WTC11 (cell line): ENCODE results near the gene TAS1R1. TPM values are rescaled to one million over a fixed set of nuclear protein-coding genes. Genes with fewer than 3 reads are reported as not detected.

Experiments
- ATAC-seq: fragments of 200-7000 bp; cut with Tn5 transposase; 2 replicates; pipeline ENCODE4 v1.10.0; 2021; ENCODE audit warnings: mild to moderate bottlenecking, moderate library complexity
- CTCF ChIA-PET: fragments of 300-600 bp; sonication (Branson Sonifier 250); formaldehyde crosslinking; loops from one replicate; lab custom pipeline; 2021; ENCODE audit warnings: antibody characterized with exemption; lab: Charles Lee
- POLR2A ChIA-PET: fragments of 350-600 bp; sonication (Branson Sonifier 250); formaldehyde crosslinking; loops from one replicate; lab custom pipeline; 2021; ENCODE audit warnings: antibody characterized with exemption; lab: Charles Lee
- DNase-seq: peaks from one replicate; pipeline ENCODE4 v3.0.0; 2021; ENCODE audit warnings: low spot score
- H3K27ac Mint-ChIP-seq: 2 replicates; pipeline ENCODE4 v1.8.0; 2021; ENCODE audit warnings: mixed read lengths
- H3K27me3 Mint-ChIP-seq: 2 replicates; pipeline ENCODE4 v1.8.0; 2021; ENCODE audit warnings: low read depth, mild to moderate bottlenecking, moderate library complexity, mixed read lengths
- H3K36me3 Mint-ChIP-seq: 2 replicates; pipeline ENCODE4 v1.8.0; 2021; ENCODE audit warnings: mixed read lengths
- H3K4me1 Mint-ChIP-seq: 2 replicates; pipeline ENCODE4 v1.8.0; 2022; ENCODE audit warnings: mixed read lengths
- H3K4me3 Mint-ChIP-seq: 2 replicates; pipeline ENCODE4 v1.8.0; 2021; ENCODE audit warnings: mild to moderate bottlenecking, moderate library complexity, mixed read lengths
- H3K9me3 Mint-ChIP-seq: 2 replicates; pipeline ENCODE4 v1.8.0; 2021; ENCODE audit warnings: mixed read lengths
- ATF1 ChIP-seq: sonication (generic); formaldehyde crosslinking; IDR thresholded peaks from 2 replicates; pipeline ENCODE4 v1.8.1; 2023; ENCODE audit warnings: mild to moderate bottlenecking, moderate library complexity, missing genetic modification reagents
- ATF2 ChIP-seq: sonication (generic); formaldehyde crosslinking; IDR thresholded peaks from 2 replicates; pipeline ENCODE4 v1.8.1; 2022; ENCODE audit warnings: low read depth, missing genetic modification reagents, borderline replicate concordance
- CBFB ChIP-seq: sonication (generic); formaldehyde crosslinking; IDR thresholded peaks from 2 replicates; pipeline ENCODE4 v1.8.1; 2022; ENCODE audit warnings: mild to moderate bottlenecking, low read depth, missing genetic modification reagents
- FOXK1 ChIP-seq: sonication (generic); formaldehyde crosslinking; IDR thresholded peaks from 2 replicates; pipeline ENCODE4 v1.8.0; 2022; ENCODE audit warnings: mild to moderate bottlenecking, moderate library complexity, missing genetic modification reagents
- GABPB1 ChIP-seq: sonication (generic); formaldehyde crosslinking; IDR thresholded peaks from 2 replicates; pipeline ENCODE4 v1.8.1; 2023; ENCODE audit warnings: mild to moderate bottlenecking, missing genetic modification reagents
- IRF1 ChIP-seq: sonication (generic); formaldehyde crosslinking; IDR thresholded peaks from 2 replicates; pipeline ENCODE4 v1.8.0; 2023; ENCODE audit warnings: missing genetic modification reagents
- JUN ChIP-seq: sonication (generic); formaldehyde crosslinking; IDR thresholded peaks from 2 replicates; pipeline ENCODE4 v1.8.0; 2023; ENCODE audit warnings: mild to moderate bottlenecking, missing genetic modification reagents
- OVOL2 ChIP-seq: fragments of 250-450 bp; sonication (Bioruptor Pico); IDR thresholded peaks from 2 replicates; pipeline ENCODE4 v1.9.0; 2021; ENCODE audit warnings: mild to moderate bottlenecking, borderline replicate concordance
- PREB ChIP-seq: sonication (generic); formaldehyde crosslinking; IDR thresholded peaks from 2 replicates; pipeline ENCODE4 v1.8.1; 2022; ENCODE audit warnings: mild to moderate bottlenecking, missing genetic modification reagents, moderate library complexity, borderline replicate concordance
- RORB ChIP-seq: fragments of 250-450 bp; sonication (Bioruptor Pico); IDR thresholded peaks from 2 replicates; pipeline ENCODE4 v1.9.0; 2021; ENCODE audit warnings: mild to moderate bottlenecking
- SMAD3 ChIP-seq: sonication (generic); formaldehyde crosslinking; IDR thresholded peaks from 2 replicates; pipeline ENCODE4 v1.8.0; 2022; ENCODE audit warnings: missing genetic modification reagents, mild to moderate bottlenecking, borderline replicate concordance
- TEAD1 ChIP-seq: sonication (generic); formaldehyde crosslinking; IDR thresholded peaks from 2 replicates; pipeline ENCODE4 v1.8.0; 2022; ENCODE audit warnings: mild to moderate bottlenecking, missing genetic modification reagents
- USF2 ChIP-seq: sonication (generic); formaldehyde crosslinking; IDR thresholded peaks from 2 replicates; pipeline ENCODE4 v1.8.1; 2023; ENCODE audit warnings: mild to moderate bottlenecking, missing genetic modification reagents, moderate library complexity
- ZNF232 ChIP-seq: sonication (generic); formaldehyde crosslinking; IDR thresholded peaks from 2 replicates; pipeline ENCODE4 v1.8.0; 2022; ENCODE audit warnings: mild to moderate bottlenecking, missing genetic modification reagents
- ZNF317 ChIP-seq: sonication (generic); formaldehyde crosslinking; IDR thresholded peaks from 2 replicates; pipeline ENCODE4 v1.8.1; 2023; ENCODE audit warnings: low read depth, mild to moderate bottlenecking, moderate library complexity, missing genetic modification reagents, borderline replicate concordance
- ZNF532 ChIP-seq: fragments of 250-450 bp; sonication (Bioruptor Pico); IDR thresholded peaks from 2 replicates; pipeline ENCODE4 v1.9.0; 2021; ENCODE audit warnings: mild to moderate bottlenecking, borderline replicate concordance
- ZSCAN18 ChIP-seq: fragments of 250-450 bp; sonication (Bioruptor Pico); IDR thresholded peaks from 2 replicates; pipeline ENCODE4 v2.1.2; 2022; ENCODE audit warnings: mild to moderate bottlenecking, moderate library complexity
- total RNA-seq: library from RNA; stranded (reverse); gene quantifications from 3 replicates; pipeline ENCODE4 v1.2.3, GENCODE V29; 2021

TAS1R1 gene
- total RNA-seq, 1 experiment from 2014 or later: 0.11 TPM

GRCh38 chr1:6508816-6509189 lies 46.3 kb upstream of the TAS1R1 start:
- H3K27ac Mint-ChIP-seq: no peak overlapping the region
- TF ChIP-seq USF2: no peak
- no peak for TF ChIP-seq PREB
- TF ChIP-seq GABPB1 (CRISPR knock-in tag): no peak
- TF ChIP-seq ATF2: no peak
- no peak for TF ChIP-seq CBFB (CRISPR knock-in tag)
- no peak for TF ChIP-seq ATF1
- no peak for TF ChIP-seq RORB (CRISPR knock-in tag)
- TF ChIP-seq ZNF317 (CRISPR knock-in tag): no peak
- no peak for TF ChIP-seq ZNF232
- TF ChIP-seq ZSCAN18 (CRISPR knock-in tag): no peak
- no peaks in the 10 kb centered on the region for H3K4me1 Mint-ChIP-seq
- ATAC-seq (no peak), DNase-seq (no peak)
- CTCF ChIA-PET: interaction anchor here (0.7 to 1.5 kb wide), 5 partner anchors 10 to 123 kb away, joined by 3 to 6 read pairs (median 4); partner anchors contain the start of genes NOL9 and TAS1R1
- H3K36me3 Mint-ChIP-seq: no peaks in the 10 kb centered on the region
- POLR2A ChIA-PET: no interaction called here
- no peaks in the 10 kb centered on the region for H3K27me3 Mint-ChIP-seq
- H3K9me3 Mint-ChIP-seq: no peaks in the 10 kb centered on the region
- H3K4me3 Mint-ChIP-seq: no peak overlapping the region

GRCh38 chr1:6509220-6509918 lies 45.7 kb upstream of the TAS1R1 start:
- Mint-ChIP-seq H3K4me1 (no peaks in the 10 kb centered on the region), H3K4me3 (no peak overlapping the region), H3K27ac (no peak overlapping the region), H3K9me3 (no peaks in the 10 kb centered on the region), H3K27me3 (no peaks in the 10 kb centered on the region)
- CTCF ChIA-PET: interaction anchor here (0.7 to 1.5 kb wide), 6 partner anchors 10 to 123 kb away, joined by 3 to 6 read pairs (median 4); partner anchors contain the start of genes NOL9 and TAS1R1
- POLR2A ChIA-PET: interaction anchor here (0.9 kb wide), 1 partner anchor 33 kb away, joined by 3 read pairs; no protein-coding TSS in a partner anchor
- TF ChIP-seq SMAD3: no peak
- no peak for TF ChIP-seq ZNF317 (CRISPR knock-in tag)
- no peak for TF ChIP-seq ZNF532 (CRISPR knock-in tag)
- TF ChIP-seq FOXK1 (CRISPR knock-in tag): no peak
- TF ChIP-seq IRF1 (CRISPR knock-in tag): no peak
- TF ChIP-seq ATF2: no peak
- no peak for TF ChIP-seq TEAD1
- TF ChIP-seq JUN (CRISPR knock-in tag): no peak
- TF ChIP-seq ZSCAN18 (CRISPR knock-in tag): no peak
- TF ChIP-seq OVOL2 (CRISPR knock-in tag): no peak
- TF ChIP-seq, all 79 proteins: peak for 0
- DNase-seq: no peak
- no peak for ATAC-seq
- no peaks in the 10 kb centered on the region for H3K36me3 Mint-ChIP-seq
